Right lobe of liver (tissue), 4 donors: Measurements from ENCODE around the gene AHSA1.

Experiments
- CTCF ChIP-seq, 4 donors: fragments of 200-600 bp in 3 of 4; fragments of 450-650 bp in 1 of 4; IDR thresholded peaks; one replicate each; pipeline versions ENCODE4 v1.5.1 to v1.8.0; 2016 to 2022; ENCODE audit warnings: antibody characterized with exemption in 4 of 4, mild to moderate bottlenecking in 2 of 4
- POLR2A ChIP-seq: fragments of 450-650 bp; IDR thresholded peaks from one replicate; pipeline ENCODE4 v1.6.1; 2017; ENCODE audit warnings: antibody characterized with exemption, mild to moderate bottlenecking
- donor health status: DM: no; HTN: no; CAD: no.
- donor health status: DM: no; HTN: no; CAD: no.
- donor health status: DM: no; HTN: yes; CAD: no.

GRCh38 chr14:77478796-77479195 lies 20.9 kb downstream of the AHSA1 start:
- no peak for TF ChIP-seq POLR2A
- TF ChIP-seq CTCF (IDR thresholded peaks at IDR 0.05), result no peak
